Measurements from ENCODE around the gene ZNF76.

Gene ZNF76

GRCh38 chr6:35288834-35289233 lies 29.3 kb downstream of the ZNF76 start:
- H3K9ac ChIP-seq (ENCODE audit: low read length), result no peak overlapping the region
- no peak overlapping the region for H2AFZ ChIP-seq (ENCODE audit: low read depth, low read length)
- H3K27me3 ChIP-seq (ENCODE audit: low read depth, low read length), result no peaks in the 10 kb centered on the region
- H3K36me3 ChIP-seq (replicated peaks; ENCODE audit: low read depth, low read length), result no peaks in the 10 kb centered on the region
- no peak overlapping the region for H3K27ac ChIP-seq (ENCODE audit: low read length)
- no peak for TF ChIP-seq CTCF (IDR thresholded peaks at IDR 0.05; ENCODE audit: low read depth, low read length)
- no peak for TF ChIP-seq EZH2phosphoT487 (IDR thresholded peaks at IDR 0.05; ENCODE audit: low read depth)
- no peaks in the 10 kb centered on the region for H3K4me1 ChIP-seq (ENCODE audit: low read length)
- no peaks in the 10 kb centered on the region for H4K20me1 ChIP-seq (ENCODE audit: insufficient read depth, low read length)
- no peak overlapping the region for H3K4me2 ChIP-seq (ENCODE audit: low read length)
- H3K9me3 ChIP-seq (ENCODE audit: insufficient read depth, low read length), result no peaks in the 10 kb centered on the region
- H3K79me2 ChIP-seq (ENCODE audit: low read length), result no peaks in the 10 kb centered on the region
- H3K4me3 ChIP-seq (ENCODE audit: low read length), result no peak overlapping the region

- TF ChIP-seq CTCF (IDR thresholded peaks at IDR 0.05; ENCODE audit: low read depth, low read length) (no peak), EZH2phosphoT487 (IDR thresholded peaks at IDR 0.05; ENCODE audit: low read depth) (no peak)
- no peaks in the 10 kb centered on the region for H3K79me2 ChIP-seq (ENCODE audit: low read length)
- H3K27me3 ChIP-seq (ENCODE audit: low read depth, low read length), result no peaks in the 10 kb centered on the region
- H3K9me3 ChIP-seq (ENCODE audit: insufficient read depth, low read length), result no peaks in the 10 kb centered on the region
- no peaks in the 10 kb centered on the region for H3K4me1 ChIP-seq (ENCODE audit: low read length)
- no peak overlapping the region for H3K27ac ChIP-seq (ENCODE audit: low read length)
- no peak overlapping the region for H3K9ac ChIP-seq (ENCODE audit: low read length)
- no peak overlapping the region for H3K4me2 ChIP-seq (ENCODE audit: low read length)
- no peaks in the 10 kb centered on the region for H4K20me1 ChIP-seq (ENCODE audit: insufficient read depth, low read length)
- no peak overlapping the region for H3K4me3 ChIP-seq (ENCODE audit: low read length)
- no peak overlapping the region for H2AFZ ChIP-seq (ENCODE audit: low read depth, low read length)
- peaks cover 2% of the 10 kb centered on the region for H3K36me3 ChIP-seq (replicated peaks; ENCODE audit: low read depth, low read length)
Measured at GRCh38 chr6:35291491-35291890, 32.0 kb downstream of the ZNF76 start.

- Histone ChIP-seq H3K9ac (ENCODE audit: low read length) (no peak overlapping the region), H3K4me2 (ENCODE audit: low read length) (no peak overlapping the region), H4K20me1 (ENCODE audit: insufficient read depth, low read length) (no peaks in the 10 kb centered on the region), H3K4me1 (ENCODE audit: low read length) (peaks cover 4% of the 10 kb centered on the region), H3K79me2 (ENCODE audit: low read length) (no peaks in the 10 kb centered on the region), H3K27me3 (ENCODE audit: low read depth, low read length) (no peaks in the 10 kb centered on the region), H3K4me3 (ENCODE audit: low read length) (no peak overlapping the region), H2AFZ (ENCODE audit: low read depth, low read length) (no peak overlapping the region), H3K36me3 (replicated peaks; ENCODE audit: low read depth, low read length) (peaks cover 2% of the 10 kb centered on the region), H3K9me3 (ENCODE audit: insufficient read depth, low read length) (no peaks in the 10 kb centered on the region), H3K27ac (ENCODE audit: low read length) (no peak overlapping the region)
- TF ChIP-seq EZH2phosphoT487 (IDR thresholded peaks at IDR 0.05; ENCODE audit: low read depth) (no peak), CTCF (IDR thresholded peaks at IDR 0.05; ENCODE audit: low read depth, low read length) (no peak)
Measured at GRCh38 chr6:35292494-35292893, 33.0 kb downstream of the ZNF76 start.

GRCh38 chr6:35293681-35294080 lies 34.1 kb downstream of the ZNF76 start:
- Histone ChIP-seq H3K27ac (ENCODE audit: low read length) (no peak overlapping the region), H4K20me1 (ENCODE audit: insufficient read depth, low read length) (no peaks in the 10 kb centered on the region), H3K4me3 (ENCODE audit: low read length) (no peak overlapping the region), H3K4me1 (ENCODE audit: low read length) (peaks cover 9% of the 10 kb centered on the region), H2AFZ (ENCODE audit: low read depth, low read length) (no peak overlapping the region), H3K9me3 (ENCODE audit: insufficient read depth, low read length) (no peaks in the 10 kb centered on the region), H3K4me2 (ENCODE audit: low read length) (no peak overlapping the region), H3K9ac (ENCODE audit: low read length) (no peak overlapping the region), H3K27me3 (ENCODE audit: low read depth, low read length) (no peaks in the 10 kb centered on the region), H3K36me3 (replicated peaks; ENCODE audit: low read depth, low read length) (peaks cover 2% of the 10 kb centered on the region), H3K79me2 (ENCODE audit: low read length) (peaks cover 9% of the 10 kb centered on the region; the same call in 1 of the 2 replicates)
- no peak for TF ChIP-seq EZH2phosphoT487 (IDR thresholded peaks at IDR 0.05; ENCODE audit: low read depth)
- no peak for TF ChIP-seq CTCF (IDR thresholded peaks at IDR 0.05; ENCODE audit: low read depth, low read length)

All from OCI-LY3 (cell line).